ENCODE measurements around the gene NCKAP5.

Gene NCKAP5

GRCh38 chr2:133496501-133497269 is 71.6 kb downstream of the NCKAP5 start:
- Histone ChIP-seq H3K27ac (no peak overlapping the region), H3K4me1 (ENCODE audit: control insufficient read depth in 1 of 2, insufficient read depth in 1 of 2, low read depth in 1 of 2, low read length in 1 of 2) (no peaks in the 10 kb centered on the region), H3K9me3 (no peaks in the 10 kb centered on the region), H3K27me3 (no peaks in the 10 kb centered on the region), H3K36me3 (no peaks in the 10 kb centered on the region), H3K4me3 (ENCODE audit: low read depth in 1 of 2, low read length in 1 of 2) (no peak overlapping the region)
- TF ChIP-seq CTCF (IDR thresholded peaks at IDR 0.05) = no peak

GRCh38 chr2:133495226-133495625 is 73.0 kb downstream of the NCKAP5 start:
- H3K36me3 ChIP-seq = no peaks in the 10 kb centered on the region
- no peaks in the 10 kb centered on the region for H3K9me3 ChIP-seq
- H3K4me1 ChIP-seq (ENCODE audit: control insufficient read depth in 1 of 2, insufficient read depth in 1 of 2, low read depth in 1 of 2, low read length in 1 of 2) = no peaks in the 10 kb centered on the region
- no peak for TF ChIP-seq CTCF (IDR thresholded peaks at IDR 0.05)
- no peak overlapping the region for H3K27ac ChIP-seq
- no peaks in the 10 kb centered on the region for H3K27me3 ChIP-seq
- H3K4me3 ChIP-seq (ENCODE audit: low read depth in 1 of 2, low read length in 1 of 2) = no peak overlapping the region

DNA sequence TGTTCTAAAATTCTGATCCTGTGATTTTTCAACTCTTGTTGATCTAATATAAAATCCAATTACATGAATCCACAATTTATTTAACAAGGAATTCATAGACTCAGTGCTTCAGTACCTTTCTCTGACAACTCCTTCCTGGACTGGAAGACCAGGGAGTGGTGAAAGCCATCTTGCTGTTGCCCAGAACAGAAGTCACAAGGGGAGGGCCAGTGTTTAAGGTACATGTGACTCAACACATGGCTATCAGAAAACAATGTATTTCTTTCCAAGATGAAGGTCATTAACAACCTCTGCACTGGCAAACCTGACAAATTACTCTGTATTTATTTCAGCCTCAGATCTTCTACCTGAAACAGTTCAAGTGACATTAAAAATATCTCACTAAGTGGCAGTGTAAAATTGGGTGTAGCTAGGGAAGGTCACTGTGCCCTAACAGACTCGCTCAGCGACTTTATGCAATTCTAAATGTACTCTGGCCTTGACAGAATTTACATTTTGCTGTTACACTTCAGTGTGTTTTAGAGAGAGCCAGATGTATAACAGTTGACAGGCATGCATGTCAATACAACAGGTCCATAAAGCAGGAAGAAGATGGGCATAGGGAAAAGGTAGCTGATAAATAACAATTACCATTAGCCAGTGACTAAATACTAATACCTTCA is 75.4 kb downstream of the NCKAP5 start:
- Histone ChIP-seq H3K9me3 (no peaks in the 10 kb centered on the region), H3K27ac (no peak overlapping the region), H3K4me3 (ENCODE audit: low read depth in 1 of 2, low read length in 1 of 2) (no peak overlapping the region), H3K36me3 (no peaks in the 10 kb centered on the region), H3K4me1 (ENCODE audit: control insufficient read depth in 1 of 2, insufficient read depth in 1 of 2, low read depth in 1 of 2, low read length in 1 of 2) (no peaks in the 10 kb centered on the region), H3K27me3 (no peaks in the 10 kb centered on the region)
- TF ChIP-seq CTCF (IDR thresholded peaks at IDR 0.05) = no peak

GRCh38 chr2:133490411-133490980 is 77.8 kb downstream of the NCKAP5 start:
- H3K9me3 ChIP-seq = no peaks in the 10 kb centered on the region
- no peaks in the 10 kb centered on the region for H3K4me1 ChIP-seq (ENCODE audit: control insufficient read depth in 1 of 2, insufficient read depth in 1 of 2, low read depth in 1 of 2, low read length in 1 of 2)
- no peaks in the 10 kb centered on the region for H3K36me3 ChIP-seq
- H3K27me3 ChIP-seq = no peaks in the 10 kb centered on the region
- no peak overlapping the region for H3K27ac ChIP-seq
- H3K4me3 ChIP-seq (ENCODE audit: low read depth in 1 of 2, low read length in 1 of 2) = no peak overlapping the region
- no peak for TF ChIP-seq CTCF (IDR thresholded peaks at IDR 0.05)

DNA sequence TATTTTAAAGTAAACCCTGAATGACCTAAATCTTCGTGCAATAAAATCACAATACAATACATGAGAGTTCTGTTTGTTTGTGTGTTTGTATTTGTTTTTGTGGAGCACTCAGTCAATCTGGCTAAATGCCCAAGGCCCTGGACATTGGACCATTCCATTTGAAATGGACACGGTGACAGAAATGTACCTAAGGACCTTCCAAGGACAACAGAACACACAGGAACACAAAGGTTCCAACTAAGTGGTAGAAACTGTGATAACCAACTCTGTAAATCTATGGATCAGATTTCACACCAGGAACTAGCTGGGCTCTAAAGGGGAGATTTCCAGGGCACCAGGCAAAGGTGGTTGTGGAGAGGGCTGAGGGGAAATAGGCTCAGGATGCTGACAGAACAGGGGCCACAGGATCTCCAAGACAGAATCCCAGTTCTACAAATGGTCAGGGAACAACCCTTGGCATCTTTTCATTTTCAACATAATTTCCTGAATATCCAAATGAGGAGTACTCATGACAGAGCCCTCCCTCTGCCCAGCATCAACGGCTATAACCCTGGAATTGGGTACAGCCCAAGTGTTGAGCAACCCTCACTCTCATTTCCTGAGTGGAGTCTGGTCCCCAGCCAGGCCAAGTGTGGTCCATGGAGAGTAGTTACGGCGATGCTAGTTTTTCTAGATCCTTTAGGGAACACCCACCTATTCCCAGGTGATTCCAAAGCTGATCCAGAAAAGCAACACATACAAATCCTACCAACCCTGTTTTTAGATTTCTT is 78.4 kb downstream of the NCKAP5 start:
- H3K4me1 ChIP-seq (ENCODE audit: control insufficient read depth in 1 of 2, insufficient read depth in 1 of 2, low read depth in 1 of 2, low read length in 1 of 2) = no peaks in the 10 kb centered on the region
- no peaks in the 10 kb centered on the region for H3K36me3 ChIP-seq
- no peak for TF ChIP-seq CTCF (IDR thresholded peaks at IDR 0.05)
- H3K27ac ChIP-seq = no peak overlapping the region
- H3K9me3 ChIP-seq = no peaks in the 10 kb centered on the region
- H3K4me3 ChIP-seq (ENCODE audit: low read depth in 1 of 2, low read length in 1 of 2) = no peak overlapping the region
- no peaks in the 10 kb centered on the region for H3K27me3 ChIP-seq
